Osteoblast (primary cell): ENCODE results near the gene LRATD1. TPM values are rescaled to one million over a fixed set of nuclear protein-coding genes. Genes with fewer than 3 reads are reported as not detected.

Experiments
- DNase-seq: peaks from one replicate; pipeline ENCODE4 v3.0.0; 2011; ENCODE audit warnings: low spot score, mixed read lengths; ENCODE audit not compliant: insufficient read length; ENCODE audit errors: missing footprints
- H2AFZ ChIP-seq: 2 replicates; pipeline ENCODE4 v1.6.0; 2011; ENCODE audit warnings: mild to moderate bottlenecking, low read length
- H3K27ac ChIP-seq: 2 replicates; pipeline ENCODE4 v1.5.1; 2011; ENCODE audit warnings: mild to moderate bottlenecking, low read depth, low read length, moderate library complexity
- H3K27me3 ChIP-seq: 2 replicates; pipeline ENCODE4 v1.6.0; 2012; ENCODE audit warnings: mild to moderate bottlenecking, control low read depth, inconsistent platforms, low read length, moderate library complexity; ENCODE audit not compliant: insufficient read depth
- H3K36me3 ChIP-seq: 2 replicates; pipeline ENCODE4 v1.5.1; 2011; ENCODE audit warnings: mild to moderate bottlenecking, low read length, control low read depth, moderate library complexity; ENCODE audit not compliant: insufficient read depth
- H3K4me1 ChIP-seq: 2 replicates; pipeline ENCODE4 v1.5.1; 2011; ENCODE audit warnings: mild to moderate bottlenecking, low read length, control low read depth, moderate library complexity; ENCODE audit not compliant: insufficient read depth
- H3K4me2 ChIP-seq: 2 replicates; pipeline ENCODE4 v1.6.0; 2011; ENCODE audit warnings: mild to moderate bottlenecking, low read length; ENCODE audit not compliant: insufficient read depth
- H3K4me3 ChIP-seq: fragments of 200-600 bp; sonication (generic); 3 replicates; pipeline ENCODE4 v1.5.1; 2012; ENCODE audit warnings: mild to moderate bottlenecking, low read length, inconsistent platforms; ENCODE audit not compliant: insufficient read depth
- H3K79me2 ChIP-seq: 2 replicates; pipeline ENCODE4 v1.6.0; 2012; ENCODE audit warnings: mild to moderate bottlenecking, low read length, control low read depth, inconsistent platforms; ENCODE audit not compliant: insufficient read depth
- H3K9me3 ChIP-seq: 2 replicates; pipeline ENCODE4 v1.5.1; 2011; ENCODE audit warnings: low read depth, low read length, control low read depth
- H4K20me1 ChIP-seq: 2 replicates; pipeline ENCODE4 v1.6.0; 2012; ENCODE audit warnings: mild to moderate bottlenecking, low read length, control low read depth; ENCODE audit not compliant: insufficient read depth
- total RNA-seq: library from RNA; depleted of rRNA; stranded (reverse); fragments of >200 nt; gene quantifications from 2 replicates; pipeline ENCODE4 v1.2.3, GENCODE V29; 2012
- TF ChIP-seq, protein P1 (sequence below): IDR thresholded peaks from 2 replicates; pipeline ENCODE4 v1.5.1; 2011; ENCODE audit warnings: mild to moderate bottlenecking, low read depth, low read length, moderate library complexity; ENCODE audit errors: extremely low read depth

Gene LRATD1
- total RNA-seq, 1 donor: 5.8 TPM

DNA sequence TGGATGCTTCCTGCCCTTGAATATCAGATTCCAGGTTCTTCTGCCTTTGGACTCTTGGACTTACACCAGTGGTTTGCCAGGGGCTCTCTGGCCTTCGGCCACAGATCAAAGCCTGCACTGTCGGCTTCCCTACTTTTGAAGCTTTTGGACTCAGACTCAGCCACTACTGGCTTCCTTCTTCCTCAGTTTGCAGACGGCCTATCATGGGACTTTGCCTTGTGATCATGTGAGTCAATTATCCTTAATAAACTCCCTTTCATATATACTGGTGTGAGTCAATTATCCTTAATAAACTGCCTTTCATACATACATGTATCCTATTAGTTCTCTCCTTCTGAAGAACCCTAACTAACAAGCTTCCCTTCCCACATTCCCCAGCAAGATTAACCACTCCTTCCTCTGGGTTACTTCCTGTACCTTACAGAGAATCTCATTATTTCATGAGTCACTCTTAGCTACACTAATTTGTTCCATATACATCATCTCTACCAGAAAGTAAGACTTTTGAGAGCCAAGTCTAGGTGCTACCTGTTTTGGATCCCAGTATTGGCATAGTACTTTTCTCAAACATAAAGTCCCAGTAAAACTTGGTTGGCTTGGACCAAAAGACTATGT, 31.3 kb upstream of the LRATD1 start:
- H4K20me1 ChIP-seq: no peaks in the 10 kb centered on the region
- no peak overlapping the region for H3K27ac ChIP-seq
- H2AFZ ChIP-seq: no peak overlapping the region
- no peak overlapping the region for H3K4me2 ChIP-seq
- no peaks in the 10 kb centered on the region for H3K4me1 ChIP-seq
- H3K36me3 ChIP-seq: no peaks in the 10 kb centered on the region
- H3K27me3 ChIP-seq: no peaks in the 10 kb centered on the region
- DNase-seq: no peak
- TF ChIP-seq, protein P1, sequence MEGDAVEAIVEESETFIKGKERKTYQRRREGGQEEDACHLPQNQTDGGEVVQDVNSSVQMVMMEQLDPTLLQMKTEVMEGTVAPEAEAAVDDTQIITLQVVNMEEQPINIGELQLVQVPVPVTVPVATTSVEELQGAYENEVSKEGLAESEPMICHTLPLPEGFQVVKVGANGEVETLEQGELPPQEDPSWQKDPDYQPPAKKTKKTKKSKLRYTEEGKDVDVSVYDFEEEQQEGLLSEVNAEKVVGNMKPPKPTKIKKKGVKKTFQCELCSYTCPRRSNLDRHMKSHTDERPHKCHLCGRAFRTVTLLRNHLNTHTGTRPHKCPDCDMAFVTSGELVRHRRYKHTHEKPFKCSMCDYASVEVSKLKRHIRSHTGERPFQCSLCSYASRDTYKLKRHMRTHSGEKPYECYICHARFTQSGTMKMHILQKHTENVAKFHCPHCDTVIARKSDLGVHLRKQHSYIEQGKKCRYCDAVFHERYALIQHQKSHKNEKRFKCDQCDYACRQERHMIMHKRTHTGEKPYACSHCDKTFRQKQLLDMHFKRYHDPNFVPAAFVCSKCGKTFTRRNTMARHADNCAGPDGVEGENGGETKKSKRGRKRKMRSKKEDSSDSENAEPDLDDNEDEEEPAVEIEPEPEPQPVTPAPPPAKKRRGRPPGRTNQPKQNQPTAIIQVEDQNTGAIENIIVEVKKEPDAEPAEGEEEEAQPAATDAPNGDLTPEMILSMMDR: no peak
- no peaks in the 10 kb centered on the region for H3K9me3 ChIP-seq
- H3K4me3 ChIP-seq: no peak overlapping the region
- H3K79me2 ChIP-seq: no peaks in the 10 kb centered on the region

DNA sequence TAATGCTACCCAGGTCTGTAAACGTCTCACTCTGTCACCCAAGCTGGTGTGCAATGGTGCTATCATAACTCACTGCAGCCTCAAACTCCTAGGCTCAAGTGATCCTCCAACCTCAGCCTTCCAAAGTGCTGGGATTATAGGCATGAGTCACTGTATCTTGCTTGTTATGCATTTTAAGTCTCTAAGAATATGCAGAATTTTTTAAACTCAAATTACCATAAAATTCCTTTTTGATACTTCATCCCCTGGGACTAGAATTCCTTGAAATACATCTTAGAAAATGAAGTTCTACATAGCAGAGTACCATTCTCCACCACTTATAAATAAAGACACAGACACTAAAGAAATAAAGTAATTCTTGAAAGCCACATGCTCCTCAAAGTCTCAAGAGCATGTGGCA, 30.2 kb upstream of the LRATD1 start:
- Histone ChIP-seq H3K4me3 (no peak overlapping the region), H3K36me3 (no peaks in the 10 kb centered on the region), H3K4me2 (no peak overlapping the region), H3K27ac (no peak overlapping the region), H3K27me3 (no peaks in the 10 kb centered on the region), H4K20me1 (no peaks in the 10 kb centered on the region), H3K9me3 (no peaks in the 10 kb centered on the region), H3K4me1 (no peaks in the 10 kb centered on the region), H3K79me2 (no peaks in the 10 kb centered on the region), H2AFZ (no peak overlapping the region)
- DNase-seq: no peak
- TF ChIP-seq, protein P1: no peak

DNA sequence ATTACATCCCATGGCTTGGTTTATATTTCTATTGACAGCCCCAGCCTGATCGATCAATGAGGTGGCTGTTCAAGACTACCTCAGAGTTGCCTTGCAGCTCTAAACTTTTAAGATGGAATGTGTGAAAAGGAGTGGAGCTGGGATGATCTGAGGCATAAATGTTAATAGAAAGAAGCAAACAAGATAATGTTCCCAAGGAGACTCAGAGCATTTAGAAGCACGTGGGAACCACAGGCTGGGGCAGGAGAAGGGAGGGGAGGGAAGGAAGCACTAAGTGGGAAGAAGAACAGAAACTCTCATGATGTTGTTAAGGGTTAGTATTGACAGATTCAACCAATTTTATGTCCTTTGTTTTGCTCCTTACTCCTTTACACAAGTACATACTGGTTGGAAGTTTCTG, 28.8 kb upstream of the LRATD1 start:
- Histone ChIP-seq H3K9me3 (no peaks in the 10 kb centered on the region), H3K36me3 (no peaks in the 10 kb centered on the region), H3K27me3 (no peaks in the 10 kb centered on the region), H3K27ac (no peak overlapping the region), H3K79me2 (no peaks in the 10 kb centered on the region), H2AFZ (no peak overlapping the region), H3K4me1 (no peaks in the 10 kb centered on the region), H3K4me2 (no peak overlapping the region), H3K4me3 (no peak overlapping the region), H4K20me1 (no peaks in the 10 kb centered on the region)
- TF ChIP-seq, protein P1: no peak
- no peak for DNase-seq

DNA sequence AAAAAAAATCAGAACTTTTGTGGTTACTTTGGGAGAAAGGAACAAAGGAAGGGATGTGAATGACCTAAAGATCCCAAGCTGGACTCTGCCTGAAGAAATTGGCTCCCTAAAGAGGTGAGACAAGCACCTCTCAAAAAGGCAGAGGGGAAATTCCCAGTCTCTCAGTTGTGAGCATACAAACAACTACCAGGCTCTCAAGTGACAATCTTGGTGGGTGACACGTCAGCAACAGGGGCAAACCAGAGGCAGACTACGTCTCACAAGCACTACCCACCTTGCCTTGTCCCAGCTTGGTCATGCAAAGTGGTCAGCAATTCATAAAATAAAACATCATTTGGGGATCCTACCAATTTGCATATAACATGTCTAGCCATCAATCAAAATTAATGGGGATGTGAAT, 24.3 kb upstream of the LRATD1 start:
- H3K4me2 ChIP-seq: no peak overlapping the region
- no peaks in the 10 kb centered on the region for H3K4me1 ChIP-seq
- no peak overlapping the region for H2AFZ ChIP-seq
- no peaks in the 10 kb centered on the region for H4K20me1 ChIP-seq
- H3K9me3 ChIP-seq: no peaks in the 10 kb centered on the region
- no peaks in the 10 kb centered on the region for H3K36me3 ChIP-seq
- DNase-seq: no peak
- no peak overlapping the region for H3K4me3 ChIP-seq
- H3K27ac ChIP-seq: no peak overlapping the region
- no peaks in the 10 kb centered on the region for H3K79me2 ChIP-seq
- TF ChIP-seq, protein P1: no peak
- H3K27me3 ChIP-seq: no peaks in the 10 kb centered on the region
